Ovary (tissue), 3 donors: ENCODE results near the gene PSMC6.

ENCODE experiments used
- CTCF ChIP-seq, 3 donors: fragments of 450-650 bp in 2 of 3; fragments of 200-600 bp in 1 of 3; IDR thresholded peaks; one replicate each; pipeline versions ENCODE4 v1.5.1 to v1.8.0; 2016 to 2022; ENCODE audit warnings: antibody characterized with exemption in 3 of 3, mild to moderate bottlenecking in 1 of 3
- POLR2A ChIP-seq: fragments of 450-650 bp; IDR thresholded peaks from one replicate; pipeline ENCODE4 v1.6.1; 2017; ENCODE audit warnings: antibody characterized with exemption, mild to moderate bottlenecking, moderate library complexity
- donor health status: DM: no; HTN: no; CAD: no.

- TF ChIP-seq CTCF (IDR thresholded peaks at IDR 0.05) (no peak), POLR2A (no peak)
These were observed 17.3 kb downstream of the PSMC6 start for GRCh38 chr14:52724360-52724644.
